CD14-positive monocyte (primary cell): ENCODE results near the gene MTUS2. TPM values are rescaled to one million over a fixed set of nuclear protein-coding genes. Genes with fewer than 3 reads are reported as not detected.

Source experiments
- DNase-seq, 3 donors: peaks; one replicate each; pipeline ENCODE4 v3.0.0-alpha.2; 2011 to 2022
- H2AFZ ChIP-seq: 2 replicates; pipeline ENCODE4 v1.6.0; 2012; ENCODE audit warnings: mild to moderate bottlenecking, low read depth, low read length, inconsistent platforms; ENCODE audit not compliant: insufficient read depth, poor library complexity, severe bottlenecking
- H3K27ac ChIP-seq, 2 donors: 1 replicate in 1 of 2; 2 replicates in 1 of 2; pipeline ENCODE4 v1.5.1; 2012 to 2013; ENCODE audit warnings: low read length in 2 of 2, control low read depth in 1 of 2, inconsistent platforms in 1 of 2, low read depth in 1 of 2, mild to moderate bottlenecking in 1 of 2
- H3K27me3 ChIP-seq, 2 donors: one replicate each; pipeline versions ENCODE4 v1.6.0 to v1.6.1; 2011 to 2013; ENCODE audit warnings: low read length in 2 of 2; ENCODE audit not compliant: control insufficient read depth in 2 of 2, insufficient read depth in 2 of 2
- H3K36me3 ChIP-seq, 2 donors: replicated peaks in 1 of 2; 1 replicate in 1 of 2; 2 replicates in 1 of 2; pipeline versions ENCODE4 v1.5.1 to v1.6.1; 2012 to 2013; ENCODE audit warnings: low read length in 2 of 2, control low read depth in 1 of 2, inconsistent platforms in 1 of 2, mild to moderate bottlenecking in 1 of 2; ENCODE audit not compliant: insufficient read depth in 2 of 2, control insufficient read depth in 1 of 2
- H3K4me1 ChIP-seq, 2 donors: 1 replicate in 1 of 2; 2 replicates in 1 of 2; pipeline versions ENCODE4 v1.5.1 to v1.6.1; 2012 to 2013; ENCODE audit warnings: low read length in 2 of 2, control low read depth in 1 of 2, inconsistent platforms in 1 of 2, mild to moderate bottlenecking in 1 of 2, moderate library complexity in 1 of 2; ENCODE audit not compliant: insufficient read depth in 2 of 2, control insufficient read depth in 1 of 2
- H3K4me2 ChIP-seq: replicated peaks from 2 replicates; pipeline ENCODE3; 2012; ENCODE audit warnings: low read length, moderate library complexity, mild to moderate bottlenecking; ENCODE audit not compliant: poor library complexity, severe bottlenecking; ENCODE audit errors: extremely low read depth
- H3K4me3 ChIP-seq, 3 experiments: fragments of 200-600 bp in 1 of 3; sonication (generic) in 1 of 3; replicated peaks in 1 of 3; 1 replicate in 2 of 3; 2 replicates in 1 of 3; pipeline ENCODE4 v1.5.1; 2011 to 2013; ENCODE audit warnings: low read length in 3 of 3, mild to moderate bottlenecking in 3 of 3, control low read depth in 2 of 3, low read depth in 2 of 3, inconsistent platforms in 1 of 3, moderate library complexity in 1 of 3
- H3K79me2 ChIP-seq: 2 replicates; pipeline ENCODE4 v1.6.0; 2012; ENCODE audit warnings: mild to moderate bottlenecking, control low read depth, inconsistent platforms, low read length, moderate library complexity; ENCODE audit not compliant: insufficient read depth
- H3K9ac ChIP-seq: 2 replicates; pipeline ENCODE4 v1.6.0; 2017; ENCODE audit warnings: low read length, mild to moderate bottlenecking; ENCODE audit not compliant: insufficient read depth, poor library complexity, severe bottlenecking
- H3K9me3 ChIP-seq, 2 donors: replicated peaks in 1 of 2; 1 replicate in 1 of 2; 2 replicates in 1 of 2; pipeline versions ENCODE4 v1.5.1 to v1.6.1; 2012 to 2013; ENCODE audit warnings: low read length in 2 of 2, control low read depth in 1 of 2; ENCODE audit not compliant: control insufficient read depth in 1 of 2, insufficient read depth in 1 of 2
- H4K20me1 ChIP-seq: 2 replicates; pipeline ENCODE4 v1.6.0; 2012; ENCODE audit warnings: mild to moderate bottlenecking, low read length, control low read depth, moderate library complexity; ENCODE audit not compliant: insufficient read depth
- H3K27ac Mint-ChIP-seq, 7 donors: one replicate each; pipeline ENCODE4 v1.8.0; 2020; ENCODE audit warnings: mild to moderate bottlenecking in 7 of 7, mixed read lengths in 7 of 7, moderate library complexity in 6 of 7, inconsistent platforms in 2 of 7
- H3K27me3 Mint-ChIP-seq, 3 donors: one replicate each; pipeline ENCODE4 v1.8.0; 2021 to 2022; ENCODE audit warnings: low read depth in 3 of 3, mild to moderate bottlenecking in 3 of 3, mixed read lengths in 3 of 3, moderate library complexity in 3 of 3, inconsistent platforms in 1 of 3
- H3K36me3 Mint-ChIP-seq, 2 donors: one replicate each; pipeline ENCODE4 v1.8.0; 2020; ENCODE audit warnings: mixed read lengths in 2 of 2, inconsistent platforms in 1 of 2, mild to moderate bottlenecking in 1 of 2
- H3K4me1 Mint-ChIP-seq: one replicate; pipeline ENCODE4 v1.8.0; 2020; ENCODE audit warnings: mild to moderate bottlenecking, mixed read lengths
- H3K4me3 Mint-ChIP-seq, 2 donors: one replicate each; pipeline ENCODE4 v1.8.0; 2020; ENCODE audit warnings: mild to moderate bottlenecking in 2 of 2, mixed read lengths in 2 of 2, moderate library complexity in 1 of 2
- H3K9me3 Mint-ChIP-seq, 7 donors: one replicate each; pipeline ENCODE4 v1.8.0; 2020 to 2022; ENCODE audit warnings: mixed read lengths in 7 of 7, mild to moderate bottlenecking in 6 of 7, moderate library complexity in 6 of 7, inconsistent platforms in 2 of 7
- WGBS: methylation state at CpG from one replicate; pipeline ENCODE4 v1.1.5; 2013; ENCODE audit warnings: missing lambda C conversion rate; ENCODE audit not compliant: insufficient coverage; 5-methylcytosine and 5-hydroxymethylcytosine counted together
- intact Hi-C, 2 donors: fragments of 100-400 bp; cut with micrococcal nuclease; formaldehyde crosslinking; loops; one replicate each; pipeline versions ENCODE4 v1.15.0 to v1.15.1; 2023
- polyA plus RNA-seq, 3 donors: library from polyadenylated mRNA; depleted of rRNA in 1 of 3; unstranded in 2 of 3; stranded (reverse) in 1 of 3; fragments of 300-500 nt in 2 of 3; fragments of >200 nt in 1 of 3; fragmentation: Illumina TruSeq in 2 of 3; gene quantifications; 1 replicate in 2 of 3; 2 replicates in 1 of 3; pipeline ENCODE4 v1.2.3, GENCODE V29; 2012 to 2021
- TF ChIP-seq, protein P1 (sequence below): fragments of 200-600 bp; IDR thresholded peaks from one replicate; pipeline ENCODE4 v1.8.0; 2022; ENCODE audit warnings: antibody characterized with exemption, mild to moderate bottlenecking

The MTUS2 gene
- polyA plus RNA-seq, 3 donors, result 0.04 TPM; not detected in 2

- Histone ChIP-seq H4K20me1 (no peaks in the 10 kb centered on the region), H3K36me3 (no peaks in the 10 kb centered on the region), H3K4me2 (no peak overlapping the region), H3K4me1 (no peaks in the 10 kb centered on the region), H3K27me3 (no peaks in the 10 kb centered on the region), H2AFZ (no peak overlapping the region), H3K27ac (no peak overlapping the region), H3K9ac (no peak overlapping the region), H3K4me3 (no peak overlapping the region), H3K79me2 (no peaks in the 10 kb centered on the region), H3K9me3 (no peaks in the 10 kb centered on the region)
- Mint-ChIP-seq H3K27me3 (peaks cover 1 to 3% (median 2%) of the 10 kb centered on the region in 3 donors), H3K36me3 (no peaks in the 10 kb centered on the region), H3K9me3 (peaks cover 0 to 3% (median 0%) of the 10 kb centered on the region in 7 donors), H3K4me1 (no peaks in the 10 kb centered on the region), H3K27ac (no peak overlapping the region), H3K4me3 (no peak overlapping the region)
- 71% methylated on average over 1 of the region's 2 CpGs for WGBS
- intact Hi-C loops, result no loop called here
- TF ChIP-seq, protein P1, sequence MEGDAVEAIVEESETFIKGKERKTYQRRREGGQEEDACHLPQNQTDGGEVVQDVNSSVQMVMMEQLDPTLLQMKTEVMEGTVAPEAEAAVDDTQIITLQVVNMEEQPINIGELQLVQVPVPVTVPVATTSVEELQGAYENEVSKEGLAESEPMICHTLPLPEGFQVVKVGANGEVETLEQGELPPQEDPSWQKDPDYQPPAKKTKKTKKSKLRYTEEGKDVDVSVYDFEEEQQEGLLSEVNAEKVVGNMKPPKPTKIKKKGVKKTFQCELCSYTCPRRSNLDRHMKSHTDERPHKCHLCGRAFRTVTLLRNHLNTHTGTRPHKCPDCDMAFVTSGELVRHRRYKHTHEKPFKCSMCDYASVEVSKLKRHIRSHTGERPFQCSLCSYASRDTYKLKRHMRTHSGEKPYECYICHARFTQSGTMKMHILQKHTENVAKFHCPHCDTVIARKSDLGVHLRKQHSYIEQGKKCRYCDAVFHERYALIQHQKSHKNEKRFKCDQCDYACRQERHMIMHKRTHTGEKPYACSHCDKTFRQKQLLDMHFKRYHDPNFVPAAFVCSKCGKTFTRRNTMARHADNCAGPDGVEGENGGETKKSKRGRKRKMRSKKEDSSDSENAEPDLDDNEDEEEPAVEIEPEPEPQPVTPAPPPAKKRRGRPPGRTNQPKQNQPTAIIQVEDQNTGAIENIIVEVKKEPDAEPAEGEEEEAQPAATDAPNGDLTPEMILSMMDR, result no peak
- DNase-seq, result no peak
Observed at GRCh38 chr13:28850226-28850625, 30.1 kb downstream of the MTUS2 start.

DNA sequence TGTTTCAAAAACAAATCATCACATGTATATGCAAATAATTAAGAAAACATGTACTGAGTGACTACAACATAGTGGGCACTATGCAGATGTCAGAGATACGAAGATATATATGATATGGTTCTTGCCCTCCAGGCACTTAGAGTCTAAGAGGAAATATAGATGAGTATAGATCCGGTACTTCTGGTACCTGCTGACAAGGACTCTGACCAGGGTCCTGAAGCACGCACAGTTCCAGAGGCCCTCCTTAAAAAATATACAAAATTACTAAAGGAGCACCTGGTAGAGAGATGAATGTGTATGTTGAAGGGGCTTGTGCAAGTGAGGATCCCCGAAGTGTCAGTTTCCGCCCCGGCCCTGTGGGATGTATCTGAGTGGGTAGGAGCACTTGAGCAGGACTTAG is 31.3 kb downstream of the MTUS2 start:
- no peaks in the 10 kb centered on the region for H3K79me2 ChIP-seq
- H3K9me3 ChIP-seq, result no peaks in the 10 kb centered on the region
- 54% methylated on average over 4 of the region's 6 CpGs for WGBS
- H3K9ac ChIP-seq, result no peak overlapping the region
- no peak overlapping the region for H3K4me2 ChIP-seq
- TF ChIP-seq, protein P1, result no peak
- H4K20me1 ChIP-seq, result no peaks in the 10 kb centered on the region
- no peak overlapping the region for H3K4me3 ChIP-seq
- no peaks in the 10 kb centered on the region for H3K36me3 ChIP-seq
- H3K4me1 ChIP-seq, result no peaks in the 10 kb centered on the region
- no peak overlapping the region for H3K27ac ChIP-seq
- no peak overlapping the region for H2AFZ ChIP-seq
- no peak for DNase-seq
- H3K36me3 Mint-ChIP-seq, result no peaks in the 10 kb centered on the region
- peaks cover 0 to 6% (median 0%) of the 10 kb centered on the region in 7 donors for H3K9me3 Mint-ChIP-seq
- H3K4me1 Mint-ChIP-seq, result no peaks in the 10 kb centered on the region
- no peak overlapping the region for H3K4me3 Mint-ChIP-seq
- H3K27me3 Mint-ChIP-seq, result peaks cover 1 to 3% (median 2%) of the 10 kb centered on the region in 3 donors
- H3K27me3 ChIP-seq, result no peaks in the 10 kb centered on the region
- intact Hi-C loops, result no loop called here
- no peak overlapping the region for H3K27ac Mint-ChIP-seq
